Natural killer cell (primary cell): ENCODE measurements around the gene CD209. TPM values are rescaled to one million over a fixed set of nuclear protein-coding genes. Genes with fewer than 3 reads are reported as not detected.

ENCODE experiments used
- ATAC-seq, 3 donors: fragments of 150-1000 bp in 2 of 3; fragments of 200-7000 bp in 1 of 3; cut with Tn5 transposase; 1 replicate in 1 of 3; 2 replicates in 2 of 3; pipeline ENCODE4 v1.10.0; 2021; ENCODE audit warnings: mild to moderate bottlenecking in 2 of 3, moderate library complexity in 2 of 3
- DNase-seq, 2 donors: peaks; one replicate each; pipeline versions ENCODE4 v3.0.0 to v3.0.0-alpha.2; 2013 to 2021; ENCODE audit warnings: mixed read lengths in 1 of 2
- H3K27ac ChIP-seq: one replicate; pipeline ENCODE4 v1.5.1; 2013; ENCODE audit warnings: mild to moderate bottlenecking, low read length
- H3K27me3 ChIP-seq: one replicate; pipeline ENCODE4 v1.6.1; 2013; ENCODE audit warnings: low read length; ENCODE audit not compliant: control insufficient read depth, insufficient read depth
- H3K36me3 ChIP-seq: one replicate; pipeline ENCODE4 v1.6.1; 2013; ENCODE audit warnings: low read length; ENCODE audit not compliant: control insufficient read depth, insufficient read depth
- H3K4me1 ChIP-seq: one replicate; pipeline ENCODE4 v1.6.1; 2013; ENCODE audit warnings: low read length; ENCODE audit not compliant: control insufficient read depth, insufficient read depth
- H3K4me3 ChIP-seq: one replicate; pipeline ENCODE4 v1.5.1; 2013; ENCODE audit warnings: low read length
- H3K9me3 ChIP-seq: one replicate; pipeline ENCODE4 v1.6.1; 2013; ENCODE audit warnings: low read length; ENCODE audit not compliant: control insufficient read depth, insufficient read depth
- H3K27ac Mint-ChIP-seq, 2 donors: one replicate each; pipeline ENCODE4 v1.8.0; 2022; ENCODE audit warnings: mild to moderate bottlenecking in 2 of 2, mixed read lengths in 2 of 2, moderate library complexity in 1 of 2
- H3K27me3 Mint-ChIP-seq, 2 donors: one replicate each; pipeline ENCODE4 v1.8.0; 2022; ENCODE audit warnings: low read depth in 2 of 2, mixed read lengths in 2 of 2
- H3K36me3 Mint-ChIP-seq: one replicate; pipeline ENCODE4 v1.8.0; 2022; ENCODE audit warnings: mixed read lengths
- H3K4me1 Mint-ChIP-seq, 2 donors: one replicate each; pipeline ENCODE4 v1.8.0; 2022; ENCODE audit warnings: mixed read lengths in 2 of 2
- H3K4me3 Mint-ChIP-seq: one replicate; pipeline ENCODE4 v1.8.0; 2022; ENCODE audit warnings: mild to moderate bottlenecking, moderate library complexity, mixed read lengths
- H3K9me3 Mint-ChIP-seq, 2 donors: one replicate each; pipeline ENCODE4 v1.8.0; 2022; ENCODE audit warnings: mixed read lengths in 2 of 2
- CTCF ChIP-seq: fragments of 200-600 bp; IDR thresholded peaks from one replicate; pipeline ENCODE4 v1.8.0; 2022; ENCODE audit warnings: antibody characterized with exemption
- WGBS: methylation state at CpG from one replicate; pipeline ENCODE4 v1.1.7; 2013; ENCODE audit warnings: missing lambda C conversion rate; ENCODE audit not compliant: insufficient coverage; 5-methylcytosine and 5-hydroxymethylcytosine counted together
- intact Hi-C: fragments of 100-400 bp; cut with micrococcal nuclease; formaldehyde crosslinking; loops from one replicate; pipeline ENCODE4 v1.14.2; 2022
- total RNA-seq, 4 donors: library from RNA; stranded (reverse); fragments of 120-200 nt in 1 of 4; gene quantifications; one replicate each; pipeline versions ENCODE4 v1.2.3 to v1.2.4, GENCODE V29; 2013 to 2022

Gene CD209
- total RNA-seq, 3 donors from 2014 or later (not counting 1 experiment from before 2014, with no cell fraction given) = 0.10 TPM; not detected in 2

- no peak for TF ChIP-seq CTCF
- intact Hi-C loops = no loop called here
- no peaks in the 10 kb centered on the region for H3K36me3 ChIP-seq
- H3K4me3 ChIP-seq = no peak overlapping the region
- Mint-ChIP-seq H3K4me3 (no peak overlapping the region), H3K36me3 (no peaks in the 10 kb centered on the region), H3K27me3 (peaks cover 8 to 19% of the 10 kb centered on the region in 2 donors), H3K4me1 (peaks cover 0 to 6% of the 10 kb centered on the region in 2 donors), H3K9me3 (no peaks in the 10 kb centered on the region), H3K27ac (no peak overlapping the region)
- H3K27me3 ChIP-seq = no peaks in the 10 kb centered on the region
- no peaks in the 10 kb centered on the region for H3K4me1 ChIP-seq
- no peaks in the 10 kb centered on the region for H3K9me3 ChIP-seq
- H3K27ac ChIP-seq = no peak overlapping the region
- DNase-seq (no peak), ATAC-seq (no peak)
- 80% methylated on average over 19 of the region's 19 CpGs for WGBS
Observed at GRCh38 chr19:7739801-7740681, 7.3 kb downstream of the CD209 start.

GRCh38 chr19:7739211-7739755 is 8.1 kb downstream of the CD209 start:
- Histone ChIP-seq H3K36me3 (no peaks in the 10 kb centered on the region), H3K9me3 (no peaks in the 10 kb centered on the region), H3K27me3 (no peaks in the 10 kb centered on the region), H3K27ac (no peak overlapping the region), H3K4me1 (no peaks in the 10 kb centered on the region), H3K4me3 (no peak overlapping the region)
- intact Hi-C loops = no loop called here
- TF ChIP-seq CTCF = no peak
- Mint-ChIP-seq H3K9me3 (no peaks in the 10 kb centered on the region), H3K27me3 (peaks cover 16 to 26% of the 10 kb centered on the region in 2 donors), H3K4me3 (no peak overlapping the region), H3K27ac (no peak overlapping the region), H3K4me1 (peaks cover 0 to 6% of the 10 kb centered on the region in 2 donors), H3K36me3 (no peaks in the 10 kb centered on the region)
- ATAC-seq (no peak), DNase-seq (no peak)
- WGBS = 69% methylated on average over 2 of the region's 2 CpGs

- DNase-seq (no peak), ATAC-seq (no peak)
- H3K27me3 Mint-ChIP-seq = peaks cover 19 to 25% of the 10 kb centered on the region in 2 donors
- H3K9me3 ChIP-seq = no peaks in the 10 kb centered on the region
- no peaks in the 10 kb centered on the region for H3K36me3 ChIP-seq
- H3K36me3 Mint-ChIP-seq = no peaks in the 10 kb centered on the region
- intact Hi-C loops = no loop called here
- no peak overlapping the region for H3K4me3 ChIP-seq
- no peaks in the 10 kb centered on the region for H3K4me1 ChIP-seq
- H3K4me3 Mint-ChIP-seq = no peak overlapping the region
- 75% methylated on average over 7 of the region's 7 CpGs for WGBS
- no peaks in the 10 kb centered on the region for H3K27me3 ChIP-seq
- H3K9me3 Mint-ChIP-seq = no peaks in the 10 kb centered on the region
- peaks cover 0 to 6% of the 10 kb centered on the region in 2 donors for H3K4me1 Mint-ChIP-seq
- no peak overlapping the region for H3K27ac ChIP-seq
- no peak overlapping the region for H3K27ac Mint-ChIP-seq
- no peak for TF ChIP-seq CTCF
Observed at GRCh38 chr19:7738023-7738422, 9.3 kb downstream of the CD209 start.
